Activated T-helper 1 cell treated with Interleukin-2 at 50 U/mL for 16 hours (primary cell): ENCODE data around the gene GNG8.

Experiments used
- DNase-seq: peaks from one replicate; pipeline ENCODE4 v3.0.0-alpha.2; 2020; ENCODE audit warnings: low read depth

GNG8 gene

GRCh38 chr19:46635920-46636761, at the start of gene GNG8:
GNG8 (minus strand) TSS chr19:46636202; CDS start chr19:46634682, 1,520 bp downstream.
- DNase-seq: no peak

GRCh38 chr19:46685189-46685588, 49.2 kb upstream of the GNG8 start:
- DNase-seq: no peak

GRCh38 chr19:46678110-46678732, 42.2 kb upstream of the GNG8 start:
- DNase-seq: peak; percentile 15

GRCh38 chr19:46674416-46675178, 38.6 kb upstream of the GNG8 start:
- no peak for DNase-seq

GRCh38 chr19:46670813-46671212, 34.8 kb upstream of the GNG8 start:
- DNase-seq: no peak

GRCh38 chr19:46668662-46669061, 32.7 kb upstream of the GNG8 start:
- no peak for DNase-seq

- no peak for DNase-seq
These were observed 29.1 kb upstream of the GNG8 start for GRCh38 chr19:46665072-46665471.

GRCh38 chr19:46661735-46662592, 26.0 kb upstream of the GNG8 start:
- DNase-seq: peak; percentile 60

- DNase-seq: peak; percentile 100
These were observed 25.2 kb upstream of the GNG8 start, which contains the start of gene DACT3 for GRCh38 chr19:46661020-46661731. DACT3 (minus strand) TSS chr19:46661182; CDS start chr19:46661064, 118 bp downstream.

- no peak for DNase-seq
These were observed 24.6 kb upstream of the GNG8 start for GRCh38 chr19:46660551-46661019.

GRCh38 chr19:46660008-46660517, 24.1 kb upstream of the GNG8 start:
- no peak for DNase-seq

GRCh38 chr19:46659151-46660007, 23.4 kb upstream of the GNG8 start:
- no peak for DNase-seq

GRCh38 chr19:46656541-46656940, 20.5 kb upstream of the GNG8 start:
- DNase-seq: no peak

GRCh38 chr19:46654621-46655152, 18.7 kb upstream of the GNG8 start:
- no peak for DNase-seq

- DNase-seq: no peak
These were observed 14.4 kb upstream of the GNG8 start for GRCh38 chr19:46650445-46650844.

- DNase-seq: no peak
These were observed 13.3 kb upstream of the GNG8 start for GRCh38 chr19:46648961-46649960.

GRCh38 chr19:46648060-46648960, 12.3 kb upstream of the GNG8 start:
- DNase-seq: no peak
